RWPE1 (cell line): ENCODE measurements around the gene MANEAL.

Experiments
- CTCF ChIA-PET: fragments of 350-600 bp; sonication (Branson Sonifier 250); formaldehyde crosslinking; extraction: SDS; loops from one replicate; lab custom pipeline; 2021; lab: Yijun Ruan, JAX
- POLR2A ChIA-PET: fragments of 400-600 bp; formaldehyde crosslinking; extraction: SDS; loops from one replicate; lab custom pipeline; 2020; ENCODE audit warnings: antibody characterized with exemption; ENCODE audit not compliant: low non-redundant PET; lab: Yijun Ruan, JAX
- DNase-seq: peaks from one replicate; pipeline ENCODE4 v3.0.0; 2012; ENCODE audit warnings: low spot score
- H3K27ac ChIP-seq: fragments of 450-650 bp; 2 replicates; pipeline ENCODE4 v1.5.1; 2017
- TF ChIP-seq, protein P1 (sequence below): fragments of 450-650 bp; conservative IDR thresholded peaks from 2 replicates; pipeline ENCODE4 v1.5.1; 2017; ENCODE audit warnings: low read depth, mild to moderate bottlenecking

MANEAL gene, protein sequence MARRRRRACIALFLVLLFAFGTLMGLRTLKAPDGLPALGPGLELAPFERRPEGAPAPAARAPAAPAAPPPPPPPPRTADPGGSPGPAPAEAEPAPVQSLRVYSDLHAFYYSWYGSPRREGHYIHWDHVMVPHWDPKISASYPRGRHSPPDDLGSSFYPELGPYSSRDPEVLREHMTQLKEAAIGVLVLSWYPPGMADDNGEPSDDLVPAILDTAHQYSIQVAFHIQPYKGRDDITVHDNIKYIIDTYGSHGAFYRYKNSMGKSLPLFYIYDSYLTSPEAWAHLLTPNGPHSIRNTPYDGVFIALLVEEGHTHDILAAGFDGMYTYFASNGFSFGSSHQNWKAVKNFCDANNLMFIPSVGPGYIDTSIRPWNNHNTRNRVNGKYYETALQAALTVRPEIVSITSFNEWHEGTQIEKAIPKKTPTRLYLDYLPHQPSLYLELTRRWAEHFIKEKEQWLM

DNA sequence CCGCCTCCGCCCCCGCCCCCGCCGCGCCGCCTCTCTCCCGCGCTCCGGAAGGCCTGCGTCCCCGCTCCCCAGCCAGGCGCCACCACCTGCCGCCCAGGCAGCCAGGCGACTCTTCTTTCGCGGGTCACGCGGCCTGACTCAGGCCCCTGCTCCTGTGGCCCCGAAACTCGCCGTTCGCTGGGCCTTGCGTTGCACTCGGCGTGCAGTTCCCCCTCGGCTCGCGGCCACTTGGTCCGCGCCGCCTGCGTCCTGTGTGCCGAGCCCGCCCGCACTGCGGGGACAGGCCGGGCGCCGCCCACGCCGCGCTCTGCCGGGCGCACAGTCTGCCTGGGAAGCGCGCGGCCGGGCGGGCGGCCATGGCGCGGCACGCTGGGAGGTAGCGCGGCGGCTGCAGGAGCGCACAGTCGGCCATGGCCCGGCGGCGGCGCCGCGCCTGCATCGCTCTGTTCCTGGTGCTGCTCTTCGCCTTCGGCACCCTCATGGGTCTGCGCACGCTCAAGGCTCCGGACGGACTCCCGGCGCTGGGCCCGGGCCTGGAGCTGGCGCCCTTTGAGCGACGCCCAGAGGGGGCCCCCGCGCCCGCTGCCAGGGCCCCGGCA lies at the start of gene MANEAL:
Gene MANEAL (plus strand): TSS at position 75 of the 599 bp plus-strand sequence. CDS start 336 bp downstream, at position 411.
- TF ChIP-seq, protein P1, sequence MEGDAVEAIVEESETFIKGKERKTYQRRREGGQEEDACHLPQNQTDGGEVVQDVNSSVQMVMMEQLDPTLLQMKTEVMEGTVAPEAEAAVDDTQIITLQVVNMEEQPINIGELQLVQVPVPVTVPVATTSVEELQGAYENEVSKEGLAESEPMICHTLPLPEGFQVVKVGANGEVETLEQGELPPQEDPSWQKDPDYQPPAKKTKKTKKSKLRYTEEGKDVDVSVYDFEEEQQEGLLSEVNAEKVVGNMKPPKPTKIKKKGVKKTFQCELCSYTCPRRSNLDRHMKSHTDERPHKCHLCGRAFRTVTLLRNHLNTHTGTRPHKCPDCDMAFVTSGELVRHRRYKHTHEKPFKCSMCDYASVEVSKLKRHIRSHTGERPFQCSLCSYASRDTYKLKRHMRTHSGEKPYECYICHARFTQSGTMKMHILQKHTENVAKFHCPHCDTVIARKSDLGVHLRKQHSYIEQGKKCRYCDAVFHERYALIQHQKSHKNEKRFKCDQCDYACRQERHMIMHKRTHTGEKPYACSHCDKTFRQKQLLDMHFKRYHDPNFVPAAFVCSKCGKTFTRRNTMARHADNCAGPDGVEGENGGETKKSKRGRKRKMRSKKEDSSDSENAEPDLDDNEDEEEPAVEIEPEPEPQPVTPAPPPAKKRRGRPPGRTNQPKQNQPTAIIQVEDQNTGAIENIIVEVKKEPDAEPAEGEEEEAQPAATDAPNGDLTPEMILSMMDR: no peak
- ChIA-PET CTCF (interaction anchor here (1.0 kb wide), 1 partner anchor 103 kb away, joined by 3 read pairs; a partner anchor contains a TSS), POLR2A (no interaction called here)
- no peak within 1 kb of the TSS; the same call in 1 of the 2 replicates for H3K27ac ChIP-seq
- DNase-seq: peak; percentile 53

DNA sequence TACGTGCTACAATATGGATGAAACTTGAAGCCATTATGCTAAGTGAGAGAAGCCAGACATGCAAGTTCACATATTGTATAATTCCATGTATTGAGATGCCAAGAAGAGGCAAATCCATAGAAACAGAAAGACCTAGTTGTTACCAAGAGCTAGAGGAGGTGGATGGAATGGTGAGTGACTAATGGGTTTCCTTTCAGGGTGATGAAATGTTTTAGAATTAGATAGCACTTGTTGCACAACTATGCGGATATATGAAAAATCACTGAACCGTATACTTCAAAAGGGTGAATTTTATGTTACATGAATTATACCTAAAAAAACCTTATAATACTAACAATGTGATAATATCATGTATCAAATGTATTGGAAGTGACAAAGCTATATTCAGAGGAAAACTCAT lies 46.8 kb upstream of the MANEAL start:
- CTCF ChIA-PET: interaction anchor here (0.6 kb wide), 1 partner anchor 26 kb away, joined by 3 read pairs; no protein-coding TSS in a partner anchor
- POLR2A ChIA-PET: no interaction called here
- H3K27ac ChIP-seq: no peak overlapping the region
- TF ChIP-seq, protein P1: no peak
- DNase-seq: no peak

DNA sequence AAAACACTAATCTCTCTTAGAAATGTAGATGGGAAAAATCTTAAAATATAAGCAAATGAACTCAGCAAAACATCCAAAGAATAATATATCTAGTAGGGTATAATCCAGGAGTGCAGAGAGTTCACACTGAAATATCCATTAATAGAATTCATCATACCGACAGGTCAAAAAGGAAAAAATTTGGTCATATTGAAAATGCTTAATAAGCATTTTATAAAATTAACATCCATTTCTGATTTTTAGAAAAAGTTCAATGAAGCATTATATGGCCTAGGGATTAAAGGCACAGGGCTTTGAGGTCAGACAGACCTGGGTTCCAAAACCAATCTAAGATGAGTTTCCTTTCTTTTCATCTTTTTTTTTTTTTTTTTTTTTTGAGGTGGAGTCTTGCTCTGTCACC lies 45.1 kb upstream of the MANEAL start:
- TF ChIP-seq, protein P1: no peak
- POLR2A ChIA-PET: no interaction called here

DNA sequence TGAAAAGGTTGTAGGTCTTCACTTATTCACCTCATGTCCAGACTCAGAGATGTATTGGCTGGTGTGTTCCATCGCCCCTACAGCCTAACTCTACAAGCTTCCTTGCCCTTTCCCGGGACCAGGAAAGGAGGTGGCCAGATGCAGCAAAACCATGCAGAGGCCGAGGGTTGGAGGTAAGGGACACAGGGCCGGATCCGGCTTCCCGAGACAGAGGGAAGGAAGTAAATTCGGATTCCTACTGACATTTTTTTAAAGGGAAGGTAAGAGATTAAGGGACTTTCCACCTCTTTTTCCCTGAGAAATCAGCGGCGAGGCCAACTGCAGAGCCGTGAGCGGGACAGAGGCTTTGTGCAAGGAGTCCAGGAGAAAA lies 41.4 kb upstream of the MANEAL start:
- no peak for DNase-seq
- ChIA-PET POLR2A (no interaction called here), CTCF (no interaction called here)
- no peak overlapping the region for H3K27ac ChIP-seq
- TF ChIP-seq, protein P1: no peak

More for the DNA sequence above, 45.1 kb upstream of the MANEAL start:
- H3K27ac ChIP-seq: no peak overlapping the region
- CTCF ChIA-PET: no interaction called here
- DNase-seq: no peak

DNA sequence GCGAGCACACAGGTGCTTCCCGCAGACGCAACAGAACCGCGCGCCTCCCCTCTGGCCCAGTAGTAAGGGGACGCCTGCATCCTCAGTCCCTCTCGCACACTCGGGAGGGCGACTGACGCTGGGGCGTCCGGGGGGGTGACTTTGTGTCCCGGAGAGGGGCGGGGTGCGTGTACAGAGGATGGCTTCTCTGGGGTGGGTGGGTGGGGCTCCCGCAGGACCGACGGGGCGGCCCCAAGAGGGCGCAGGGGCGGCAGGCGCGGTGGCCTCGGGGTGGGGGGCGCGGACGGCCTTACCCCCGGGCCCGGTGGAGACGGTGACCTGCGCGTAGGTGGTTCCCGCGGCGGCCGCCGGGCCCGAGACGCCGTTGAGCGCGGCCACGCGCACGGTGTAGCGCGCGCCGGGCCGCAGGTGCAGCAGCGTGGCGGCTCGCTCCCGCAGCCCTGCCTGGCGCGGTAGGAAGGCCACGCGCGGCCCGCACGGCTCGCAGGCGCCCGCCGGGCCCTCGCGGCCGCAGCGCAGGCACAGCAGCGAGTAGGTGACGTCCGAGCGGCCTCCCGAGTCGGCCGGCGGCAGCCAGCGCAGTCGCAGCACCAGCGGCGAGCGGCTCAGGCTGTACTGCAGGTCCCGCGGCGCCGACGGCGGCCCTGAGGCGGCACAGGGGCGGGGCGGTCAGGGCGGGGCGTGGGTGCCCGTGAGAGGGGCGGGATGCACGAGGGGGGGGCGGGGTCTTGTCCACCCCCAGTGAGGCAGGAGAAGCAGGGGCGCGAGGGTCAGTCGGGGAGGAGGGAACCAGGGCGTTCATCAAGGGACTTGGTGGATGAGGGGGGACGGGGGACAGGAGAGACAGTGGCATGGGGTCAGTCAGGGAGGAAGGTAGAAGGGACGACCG lies 40.8 kb upstream of the MANEAL start:
- no peak overlapping the region for H3K27ac ChIP-seq
- TF ChIP-seq, protein P1: no peak
- no peak for DNase-seq
- ChIA-PET CTCF (no interaction called here), POLR2A (no interaction called here)
